CD4-positive, alpha-beta T cell treated with Interleukin-15 for 1 hour (primary cell): ENCODE data around the gene PRSS8.
"Not testable (repeated sequence)": the region's sequence is repeated elsewhere in the genome, so short reads cannot be mapped to it uniquely, and the experiment has no call there.

Source experiments
- DNase-seq: peaks from one replicate; pipeline ENCODE4 v3.0.0-alpha.2; 2020

Gene PRSS8

GRCh38 chr16:31143694-31144148 is 8.2 kb upstream of the PRSS8 start:
- no peak for DNase-seq

DNA sequence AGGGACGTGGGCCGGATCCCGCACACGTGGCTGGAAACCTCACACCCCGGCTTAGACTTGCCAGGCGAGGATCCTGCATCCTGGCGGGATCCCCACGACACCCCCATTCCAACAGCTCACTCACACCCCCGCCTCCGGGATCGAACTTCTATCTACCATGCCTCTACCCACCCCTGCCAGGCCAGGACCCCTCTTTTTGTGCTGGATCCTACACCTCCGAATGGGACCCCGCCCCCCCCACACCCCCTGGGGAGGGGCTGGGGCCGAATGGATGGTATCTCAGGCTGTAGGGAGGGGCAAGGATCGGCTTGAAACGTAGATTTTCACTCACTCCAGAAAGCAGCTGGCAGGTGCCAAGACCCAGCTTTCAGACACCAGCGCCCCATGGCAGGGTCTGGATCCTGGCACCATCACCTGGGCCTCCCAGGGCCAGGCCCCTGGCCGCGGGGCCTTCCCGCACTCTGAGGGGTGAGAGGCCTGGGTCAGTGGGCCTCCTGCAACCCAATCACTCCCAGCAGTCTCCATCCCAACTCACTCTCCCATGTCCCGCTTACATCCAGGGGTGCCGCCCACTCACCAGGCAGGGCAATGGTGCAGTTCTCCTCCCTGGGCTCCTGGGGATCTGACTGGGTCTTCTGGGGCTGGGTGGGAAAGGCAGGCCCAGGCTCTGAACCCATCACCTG is 7.6 kb upstream of the PRSS8 start:
- DNase-seq: no peak

DNA sequence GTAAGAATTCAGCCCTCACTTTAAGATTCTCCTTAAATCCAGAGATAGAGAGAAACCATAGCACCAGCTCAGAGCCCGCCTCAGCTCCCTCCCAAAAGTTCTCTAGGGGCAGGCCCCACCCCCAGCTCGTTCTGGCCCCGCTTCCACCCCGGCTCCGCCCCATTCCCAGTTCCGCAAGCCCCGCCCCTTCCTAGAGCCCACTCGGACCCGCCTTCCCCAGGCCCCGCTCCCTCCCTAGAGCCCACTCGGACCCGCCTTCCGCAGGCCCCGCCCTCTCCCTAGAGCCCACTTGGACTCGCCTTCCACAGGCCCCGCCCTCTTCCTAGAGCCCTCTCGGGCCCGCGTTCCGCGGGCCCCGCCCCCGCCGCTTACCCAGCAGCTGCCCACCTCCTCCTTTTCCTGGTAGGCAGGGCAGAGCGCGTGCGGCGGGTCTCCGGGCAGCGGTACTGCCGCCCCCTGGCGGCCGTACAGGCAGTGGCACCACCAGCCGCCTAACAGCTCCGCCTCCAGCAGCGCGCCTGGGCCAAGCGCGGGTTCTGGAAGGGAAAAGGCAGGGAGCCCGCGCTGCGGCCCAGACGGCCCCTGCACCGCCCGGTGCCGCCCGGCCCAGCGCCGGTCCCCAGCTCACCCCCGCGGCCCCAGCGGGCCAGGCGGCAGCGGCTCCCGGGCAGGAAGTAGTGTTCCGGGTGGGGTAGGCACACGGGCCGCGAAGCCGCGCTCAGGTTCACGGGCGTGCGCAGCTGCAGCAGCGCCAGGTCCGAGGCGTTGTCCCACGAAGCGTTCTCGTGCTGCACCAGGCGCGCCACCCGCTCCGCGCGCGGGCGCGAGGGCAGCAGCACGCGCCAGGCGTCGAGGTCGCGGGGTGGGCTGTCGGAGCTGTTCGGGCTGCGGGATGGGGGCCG is 6.8 kb upstream of the PRSS8 start:
- DNase-seq: peak; percentile 99

DNA sequence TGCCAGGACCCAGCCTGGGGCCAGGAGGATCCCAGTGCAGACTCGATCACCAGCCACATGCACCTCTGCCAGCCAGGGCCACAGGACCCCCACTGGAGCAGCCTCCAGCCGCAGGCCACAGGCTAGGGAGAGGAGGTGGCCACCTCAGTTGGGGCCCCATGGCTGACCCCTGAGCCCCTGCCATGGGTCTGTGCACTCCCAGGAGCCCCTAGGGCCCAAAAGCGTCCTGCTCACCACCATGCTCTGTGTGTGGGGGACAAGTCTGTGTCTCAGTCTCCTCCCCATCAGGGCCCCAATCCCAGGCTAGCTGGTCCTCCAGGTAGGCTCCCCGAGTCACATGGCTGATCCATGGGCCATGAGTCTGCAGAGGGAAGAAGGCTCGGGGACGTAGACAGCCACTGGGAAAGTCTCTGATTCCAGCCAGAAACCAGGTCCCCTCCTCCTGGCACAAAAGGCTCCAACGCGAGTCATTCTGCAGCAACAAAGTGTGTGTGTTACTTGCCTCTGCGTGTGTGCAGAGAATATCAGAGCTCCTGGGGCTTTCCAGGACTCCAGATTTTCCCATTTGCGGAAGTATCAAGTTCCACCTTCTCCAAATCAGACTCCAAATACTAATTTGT is 6.1 kb upstream of the PRSS8 start:
- no peak for DNase-seq

GRCh38 chr16:31141071-31141469 is 5.5 kb upstream of the PRSS8 start:
- DNase-seq: not testable (repeated sequence)

DNA sequence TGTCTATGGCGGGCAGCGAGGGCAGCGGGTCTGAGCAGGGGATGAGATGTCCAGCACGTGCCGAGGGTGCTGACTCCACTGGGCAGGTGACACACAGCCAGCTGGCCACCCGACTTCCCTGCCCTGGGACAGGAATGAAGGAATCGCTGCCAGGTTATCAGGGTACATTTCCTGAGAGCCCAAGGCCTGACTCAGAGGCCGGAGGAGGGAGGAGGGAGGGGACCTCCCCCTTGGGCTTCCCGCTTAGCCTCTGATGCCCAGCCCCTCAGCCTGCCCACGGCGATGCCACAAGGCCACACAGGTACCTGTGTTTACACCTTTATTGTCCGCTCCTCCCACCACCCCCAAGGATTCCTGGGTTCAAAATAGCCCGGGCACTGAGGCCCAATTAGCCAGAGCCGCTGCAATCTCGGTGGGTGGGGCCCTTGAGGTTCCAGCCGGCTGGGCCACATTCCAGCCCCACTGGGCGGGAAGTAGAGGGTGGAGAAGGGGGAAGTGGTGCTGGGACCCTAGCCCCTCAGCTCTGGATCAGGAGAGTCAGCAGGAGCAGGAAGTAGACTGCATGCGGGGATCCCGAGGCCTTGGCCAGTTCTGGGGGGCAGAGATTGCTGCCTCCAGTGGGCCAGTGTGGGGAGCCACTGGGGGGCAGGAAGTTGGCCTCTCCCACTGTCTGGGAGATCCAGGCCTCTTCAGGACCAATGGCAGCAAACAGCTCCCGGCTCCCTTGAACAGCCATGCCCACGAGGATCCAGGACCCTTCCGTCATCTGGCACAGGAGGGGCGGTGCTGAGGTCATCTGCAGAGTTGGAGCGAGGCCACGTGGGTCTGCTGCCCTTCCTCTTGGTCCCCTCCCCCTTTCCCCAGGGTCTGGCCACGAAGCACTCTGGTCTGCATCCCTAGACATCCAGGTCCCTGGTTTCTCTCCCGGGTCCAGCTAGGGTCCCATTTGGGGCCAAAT is 3.4 kb upstream of the PRSS8 start:
- DNase-seq: no peak

DNA sequence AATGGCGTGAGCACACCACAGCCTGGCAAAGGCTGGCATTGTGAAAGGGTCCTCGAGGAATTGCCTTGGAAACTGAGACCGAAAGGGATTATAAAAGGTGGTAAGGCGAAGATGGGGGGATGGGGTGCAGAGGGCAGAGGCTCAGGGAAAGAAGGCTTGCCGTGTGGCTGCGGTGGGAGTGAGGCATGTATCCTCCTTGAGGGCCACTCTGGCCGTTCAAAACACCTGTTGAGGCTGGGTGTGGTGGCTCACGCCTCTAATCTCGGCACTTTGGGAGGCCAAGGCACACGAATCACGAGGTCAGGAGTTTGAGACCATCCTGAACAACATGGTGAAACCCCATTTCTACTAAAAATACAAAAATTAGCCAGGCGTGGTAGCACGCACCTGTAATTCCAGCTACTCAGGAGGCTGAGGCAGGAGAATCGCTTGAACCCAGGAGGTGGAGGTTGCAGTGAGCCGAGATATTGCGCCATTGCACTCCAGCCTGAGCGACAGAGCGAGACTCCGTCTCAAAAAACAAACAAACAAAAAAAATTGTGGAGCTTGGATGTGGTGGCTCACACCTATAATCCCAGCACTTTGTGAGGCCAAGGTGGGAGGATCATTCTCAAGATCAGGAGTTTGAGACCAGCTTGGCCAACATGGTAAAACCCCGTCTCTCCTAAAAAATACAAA is 1.4 kb upstream of the PRSS8 start:
- DNase-seq: not testable (repeated sequence)

GRCh38 chr16:31136287-31136662 is 748 bp upstream of the PRSS8 start:
- no peak for DNase-seq

- no peak for DNase-seq
These were observed 647 bp downstream of the PRSS8 start for GRCh38 chr16:31134625-31135534.

GRCh38 chr16:31134091-31134571 is 1.4 kb downstream of the PRSS8 start:
- peak; percentile 52 for DNase-seq

DNA sequence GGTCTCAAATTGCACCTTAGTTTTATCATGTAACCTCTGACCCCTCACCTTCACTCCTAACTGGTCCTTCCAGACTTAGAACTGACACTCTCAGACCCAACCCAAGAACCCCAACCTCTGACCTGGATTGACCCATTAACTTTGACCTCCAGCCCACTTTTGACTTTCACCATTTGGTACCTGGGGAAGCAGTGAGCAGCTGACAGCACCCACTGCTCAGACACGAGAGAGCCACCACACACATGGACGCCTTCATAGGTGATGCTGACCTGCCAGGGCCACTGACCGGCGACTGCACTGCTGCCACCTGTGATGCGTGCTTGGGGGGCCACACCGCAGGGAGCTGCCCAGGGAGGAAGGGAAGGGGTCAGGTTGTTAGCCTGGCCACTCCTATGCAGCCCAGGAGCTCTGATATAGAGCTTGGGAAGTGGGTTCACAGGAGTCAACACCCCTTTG is 2.5 kb downstream of the PRSS8 start:
- no peak for DNase-seq

DNA sequence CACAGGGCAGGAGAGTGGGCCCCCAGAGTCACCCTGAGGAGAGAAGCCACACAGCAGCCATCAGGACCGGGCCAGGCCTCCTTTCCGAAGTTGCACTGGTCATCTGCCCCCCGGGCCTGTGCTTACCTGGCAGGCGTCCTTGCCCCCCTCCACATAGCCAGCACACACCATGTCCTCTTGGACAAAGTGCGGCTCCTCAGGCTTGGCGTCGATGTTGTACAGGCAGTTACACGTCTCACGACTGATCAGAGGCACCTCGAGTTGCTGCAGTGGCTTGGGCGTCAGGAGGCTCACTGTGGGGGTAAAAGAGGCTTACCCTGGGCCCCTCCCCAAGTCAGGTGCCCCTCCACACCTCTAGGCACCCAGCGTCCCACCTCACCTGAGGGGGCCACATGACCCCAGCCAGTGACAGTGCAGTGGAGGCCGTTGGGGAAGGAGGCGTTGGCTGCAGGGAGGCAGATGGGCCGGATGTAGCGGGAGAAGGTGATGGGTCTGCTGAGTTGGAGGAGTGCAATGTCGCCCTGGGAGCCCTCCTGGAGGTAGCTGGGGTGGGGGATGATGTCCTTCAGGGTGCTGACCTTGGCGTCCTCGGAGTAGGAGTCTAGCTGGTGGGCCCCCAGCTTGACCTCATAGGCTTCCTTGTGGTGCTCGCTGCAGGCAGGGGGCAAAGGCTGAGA is 3.1 kb downstream of the PRSS8 start:
- DNase-seq: no peak

DNA sequence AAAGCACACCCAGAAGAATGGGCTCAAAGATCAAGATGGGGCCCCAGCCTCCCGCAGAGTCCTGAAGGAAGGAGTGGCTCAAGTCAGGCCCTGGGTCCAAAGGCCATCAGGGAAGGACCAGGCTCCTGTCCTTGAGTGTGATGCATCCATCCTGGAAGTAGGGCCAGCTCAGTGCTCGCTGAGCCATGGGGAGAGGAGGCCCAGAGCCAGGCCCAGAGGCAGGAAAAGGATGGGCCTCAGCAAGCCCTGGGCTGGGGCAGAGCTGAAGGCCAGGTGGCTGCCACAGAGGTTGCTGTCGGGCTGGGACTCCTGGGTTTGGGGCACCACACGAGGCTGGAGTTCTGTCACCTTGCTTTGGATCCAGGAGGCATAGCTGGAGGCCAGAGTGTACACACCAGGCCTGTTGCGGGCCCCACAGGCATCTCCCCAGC is 3.7 kb downstream of the PRSS8 start:
- DNase-seq: no peak

DNA sequence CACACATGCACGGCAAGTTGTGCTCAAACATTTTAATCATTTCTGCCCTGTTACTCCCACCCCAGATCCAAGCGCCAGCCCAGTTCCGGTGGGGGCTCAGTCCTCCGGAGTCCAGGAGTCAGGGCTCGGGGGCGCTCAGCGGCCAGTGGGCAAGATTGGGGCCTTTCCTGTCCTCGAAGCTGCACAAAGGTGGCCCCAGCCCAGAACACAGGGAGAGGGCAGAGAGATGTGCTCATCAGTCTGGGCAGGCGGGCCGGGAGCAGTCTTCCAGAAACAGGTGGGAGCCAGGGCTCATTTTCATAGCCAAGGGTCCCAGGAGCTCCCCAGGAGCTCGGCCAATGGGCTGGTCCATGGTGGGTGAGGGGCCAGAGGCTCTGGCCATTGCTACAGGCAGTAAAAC is 4.1 kb downstream of the PRSS8 start:
- DNase-seq: no peak

DNA sequence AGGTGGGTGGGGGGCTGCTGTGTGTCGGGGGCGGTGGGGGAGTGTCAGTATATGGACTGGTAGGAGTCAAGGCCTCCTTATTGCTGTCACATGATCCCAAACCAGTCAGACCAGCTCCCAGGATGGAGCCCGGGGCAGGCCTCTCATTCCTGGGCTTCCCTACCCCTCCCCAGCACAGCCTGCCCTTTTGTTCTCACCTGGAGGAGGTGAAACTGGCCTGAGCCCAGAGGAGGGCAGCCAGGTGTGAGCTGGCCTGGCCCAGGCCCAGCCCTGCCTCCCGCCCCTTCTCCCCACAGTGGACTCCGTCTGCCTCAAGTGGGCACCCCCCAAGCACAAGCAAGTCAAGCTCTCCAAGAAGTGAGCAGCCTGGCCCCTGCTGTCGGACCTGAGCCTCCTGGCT is 4.6 kb downstream of the PRSS8 start:
- no peak for DNase-seq

DNA sequence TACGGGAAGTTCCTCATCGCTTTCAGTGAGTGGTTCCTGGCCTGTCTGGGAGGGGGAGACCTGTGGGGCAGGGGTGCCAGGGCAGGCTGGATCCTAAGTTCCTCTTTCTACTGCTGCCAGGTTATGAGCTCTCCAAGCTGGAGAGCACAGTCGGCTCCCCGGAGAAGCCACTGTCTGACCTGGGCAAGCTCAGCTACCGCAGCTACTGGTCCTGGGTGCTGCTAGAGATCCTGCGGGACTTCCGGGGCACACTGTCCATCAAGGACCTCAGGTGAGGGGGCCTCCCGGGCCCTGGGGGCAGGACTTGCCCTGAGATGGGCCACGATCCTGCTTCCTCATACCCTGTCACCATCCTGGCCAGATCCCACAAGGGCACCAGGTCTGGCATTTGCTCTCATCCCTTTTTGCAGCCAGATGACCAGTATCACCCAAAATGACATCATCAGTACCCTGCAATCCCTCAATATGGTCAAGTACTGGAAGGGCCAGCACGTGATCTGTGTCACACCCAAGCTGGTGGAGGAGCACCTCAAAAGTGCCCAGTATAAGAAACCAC is 5.1 kb downstream of the PRSS8 start:
- DNase-seq: peak; percentile 45

GRCh38 chr16:31129568-31130335 is 5.8 kb downstream of the PRSS8 start:
- no peak for DNase-seq

DNA sequence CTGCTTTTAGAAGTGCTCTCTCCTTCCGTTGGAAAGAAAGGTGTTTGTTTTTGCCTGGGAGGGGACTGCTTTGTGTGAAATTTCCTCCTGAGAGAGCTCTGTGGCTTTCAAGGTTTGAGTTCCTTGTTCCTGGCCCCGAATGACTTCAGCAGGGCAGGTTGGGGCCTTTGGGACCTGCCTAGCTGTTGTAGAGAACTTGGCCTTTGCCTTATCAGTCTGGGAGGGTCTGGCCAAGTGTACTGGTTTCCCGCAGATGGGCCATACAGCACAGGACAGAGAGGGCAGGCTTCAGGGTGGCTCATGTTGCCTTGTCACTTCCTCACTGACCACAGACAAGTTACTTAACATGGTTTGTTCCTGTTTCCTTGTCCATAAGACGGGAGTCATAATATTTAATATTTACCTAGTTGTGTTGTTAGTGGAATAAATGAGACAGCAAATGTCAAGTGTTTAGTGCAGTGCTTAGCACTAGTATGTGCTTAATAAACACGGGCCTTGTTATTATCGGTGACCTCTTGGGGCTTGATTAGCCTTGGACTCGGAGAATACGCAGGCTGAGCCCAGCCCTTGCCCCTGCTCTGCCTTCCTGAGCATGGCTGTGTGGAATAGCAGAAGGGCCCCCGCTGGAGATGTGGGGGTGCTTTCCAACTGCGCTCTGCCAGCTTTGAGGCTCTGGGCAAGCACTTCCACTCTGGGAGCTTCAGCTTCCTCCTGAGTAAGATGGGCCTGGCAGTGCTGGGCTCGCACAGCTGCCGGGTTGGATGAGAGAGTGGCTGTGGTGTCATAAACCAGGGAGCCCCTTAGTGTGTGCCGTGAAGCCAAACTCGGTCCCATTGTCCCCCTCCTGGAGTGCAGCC is 6.6 kb downstream of the PRSS8 start:
- peak; percentile 83 for DNase-seq
